ENCODE measurements around the gene HYAL3. TPM values are rescaled to one million over a fixed set of nuclear protein-coding genes. Genes with fewer than 3 reads are reported as not detected.

Gene HYAL3
- total and polyA plus RNA-seq, 8 donors: 0.46 to 2.1 (median 0.77) TPM

GRCh38 chr3:50342813-50343633 lies 43.8 kb upstream of the HYAL3 start:
- 83 to 85% methylated on average over 13 of the region's 13 CpGs for WGBS, 2 donors
- Histone ChIP-seq H3K36me3 (peaks cover 0 to 7% (median 0%) of the 10 kb centered on the region in 3 donors), H3K27ac (no peak overlapping the region), H3K9me3 (no peaks in the 10 kb centered on the region), H3K4me1 (peaks cover 0 to 10% (median 7%) of the 10 kb centered on the region in 3 donors), H3K4me3 (no peak overlapping the region), H3K27me3 (no peaks in the 10 kb centered on the region)
- no peak for TF ChIP-seq CTCF (IDR thresholded peaks at IDR 0.05)
- FAIRE-seq (no peak), DNase-seq (no peak), ATAC-seq (no peak)
- intact Hi-C loops (cut with DNase I): loop anchor here in 1 of 3 donors (10.0 kb wide), 1 partner anchor 212 kb away; no protein-coding TSS in a partner anchor

- no peaks in the 10 kb centered on the region for H3K27me3 ChIP-seq
- no peak for TF ChIP-seq CTCF (IDR thresholded peaks at IDR 0.05)
- no peak overlapping the region for H3K4me3 ChIP-seq
- H3K27ac ChIP-seq: no peak overlapping the region
- FAIRE-seq (no peak), DNase-seq (no peak), ATAC-seq (no peak)
- intact Hi-C loops (cut with DNase I): loop anchor here in 1 of 3 donors (10.0 kb wide), 1 partner anchor 213 kb away; no protein-coding TSS in a partner anchor
- H3K9me3 ChIP-seq: no peaks in the 10 kb centered on the region
- 89 to 91% methylated on average over 13 of the region's 13 CpGs for WGBS, 2 donors
- no peaks in the 10 kb centered on the region for H3K36me3 ChIP-seq
- H3K4me1 ChIP-seq: peaks cover 0 to 11% (median 9%) of the 10 kb centered on the region in 3 donors
Observed at GRCh38 chr3:50341996-50342650, 42.9 kb upstream of the HYAL3 start.

- Histone ChIP-seq H3K9me3 (no peaks in the 10 kb centered on the region), H3K4me3 (no peak overlapping the region), H3K27ac (no peak overlapping the region), H3K36me3 (no peaks in the 10 kb centered on the region), H3K4me1 (peaks cover 0 to 9% (median 8%) of the 10 kb centered on the region in 3 donors), H3K27me3 (no peaks in the 10 kb centered on the region)
- ATAC-seq (no peak), DNase-seq (peak in 1 of 6 donors; percentile 37), FAIRE-seq (no peak)
- TF ChIP-seq CTCF (IDR thresholded peaks at IDR 0.05): no peak
- intact Hi-C loops (cut with DNase I): loop anchor here in 1 of 3 donors (10.0 kb wide), 1 partner anchor 213 kb away; no protein-coding TSS in a partner anchor
- 90 to 95% methylated on average over 9 of the region's 9 CpGs for WGBS, 2 donors
Observed at GRCh38 chr3:50341537-50341936, 42.3 kb upstream of the HYAL3 start.

- no peaks in the 10 kb centered on the region for H3K36me3 ChIP-seq
- 33 to 42% methylated on average over 66 to 85 of the region's 85 CpGs for WGBS, 2 donors
- peak within 1 kb of the TSS in 3 of 4 donors; percentile 8 to 72 (median 23) for H3K4me3 ChIP-seq
- no peak for FAIRE-seq
- peak within 1 kb of the TSS in 3 of 4 donors; percentile 16 to 60 (median 55) for H3K27ac ChIP-seq
- no peak for TF ChIP-seq CTCF (IDR thresholded peaks at IDR 0.05)
- peak in 4 of 6 donors; percentile 32 to 78 (median 69) for DNase-seq
- peaks cover 0 to 15% (median 9%) of the 10 kb centered on the region in 3 donors for H3K4me1 ChIP-seq
- peak in 1 of 4 donors; percentile 11 for ATAC-seq
- H3K27me3 ChIP-seq: no peaks in the 10 kb centered on the region
- intact Hi-C loops (cut with DNase I): loop anchor here in 1 of 3 donors (10.0 kb wide), 1 partner anchor 214 kb away; no protein-coding TSS in a partner anchor
- H3K9me3 ChIP-seq: no peaks in the 10 kb centered on the region
Observed at GRCh38 chr3:50340448-50341329, 41.5 kb upstream of the HYAL3 start, which contains the start of gene RASSF1. Gene RASSF1 (minus strand): TSS chr3:50340836. CDS start chr3:50340805, 31 bp downstream.

All from pancreas (tissue), 10 donors.